T47D (cell line): ENCODE data around the gene SCARB1.

Source experiments
- DNase-seq, 2 experiments: peaks; one replicate each; pipeline versions ENCODE4 v3.0.0 to v3.0.0-alpha.2; 2011 to 2012; ENCODE audit warnings: low read depth in 1 of 2, low spot score in 1 of 2
- JUND ChIP-seq: IDR thresholded peaks from 2 replicates; pipeline ENCODE4 v1.6.1; 2012; ENCODE audit warnings: low read depth
- in situ Hi-C: cut with HindIII; loops from 2 replicates; pipeline ENCODE4 v1.10.0; 2016; ENCODE audit warnings: low sequenced_read_pairs, low pct_unique_long_range_greater_than_20kb

The SCARB1 gene

GRCh38 chr12:124866195-124866882 lies 2.7 kb upstream of the SCARB1 start:
- in situ Hi-C loops = no loop called here
- TF ChIP-seq JUND = no peak
- DNase-seq = no peak

- TF ChIP-seq JUND = no peak
- peak; percentile 75 to 90 for DNase-seq
- in situ Hi-C loops = no loop called here
These were observed 2.1 kb upstream of the SCARB1 start for GRCh38 chr12:124865728-124866127.

- in situ Hi-C loops = no loop called here
- no peak for DNase-seq
- no peak for TF ChIP-seq JUND
These were observed 675 bp upstream of the SCARB1 start for GRCh38 chr12:124864326-124864752.

- DNase-seq = peak; percentile 53 to 64
- in situ Hi-C loops = no loop called here
- no peak for TF ChIP-seq JUND
These were observed 772 bp downstream of the SCARB1 start for GRCh38 chr12:124862768-124863415.

- TF ChIP-seq JUND = no peak
- in situ Hi-C loops = no loop called here
- no peak for DNase-seq
These were observed 1.6 kb downstream of the SCARB1 start for GRCh38 chr12:124861898-124862676.

GRCh38 chr12:124861492-124861891 lies 2.2 kb downstream of the SCARB1 start:
- TF ChIP-seq JUND = no peak
- in situ Hi-C loops = no loop called here
- peak; percentile 67 to 83 for DNase-seq

GRCh38 chr12:124857921-124858461 lies 5.7 kb downstream of the SCARB1 start:
- in situ Hi-C loops = no loop called here
- DNase-seq = no peak
- no peak for TF ChIP-seq JUND

GRCh38 chr12:124856842-124857178 lies 6.9 kb downstream of the SCARB1 start:
- DNase-seq = no peak
- in situ Hi-C loops = no loop called here
- no peak for TF ChIP-seq JUND

GRCh38 chr12:124856132-124856841 lies 7.4 kb downstream of the SCARB1 start:
- no peak for TF ChIP-seq JUND
- in situ Hi-C loops = no loop called here
- no peak for DNase-seq

GRCh38 chr12:124855275-124855957 lies 8.2 kb downstream of the SCARB1 start:
- TF ChIP-seq JUND = no peak
- DNase-seq = no peak
- in situ Hi-C loops = no loop called here

- no peak for TF ChIP-seq JUND
- in situ Hi-C loops = no loop called here
- DNase-seq = no peak
These were observed 9.0 kb downstream of the SCARB1 start for GRCh38 chr12:124854637-124855184.
